ENCODE measurements around the gene RRAD. TPM values are rescaled to one million over a fixed set of nuclear protein-coding genes. Genes with fewer than 3 reads are reported as not detected.
A peak's percentile ranks its signal among the peaks of the same experiment; 100 is the strongest.

RRAD gene
- total and polyA plus RNA-seq, 2 of the 4 experiments (the other 2 are of a cell fraction) = 1.3 to 2.1 TPM

GRCh38 chr16:66903544-66904427, 21.5 kb downstream of the RRAD start (continued):
- TF ChIP-seq CHD1 (IDR thresholded peaks at IDR 0.05; ENCODE audit: low read depth, low read length) (no peak), POLR2A (IDR thresholded peaks at IDR 0.05; ENCODE audit: low read depth, low read length) (no peak)

- H3K4me3 ChIP-seq (ENCODE audit: insufficient read depth, low read depth, low read length) = no peak overlapping the region
- no peak overlapping the region for H3K56ac ChIP-seq (ENCODE audit: extremely low read depth, insufficient read depth, low read length)
- peaks cover 53% of the 10 kb centered on the region for H3K9me1 ChIP-seq (ENCODE audit: insufficient read depth, low read length)
- no peaks in the 10 kb centered on the region for H3K27me3 ChIP-seq (ENCODE audit: control insufficient read depth, insufficient read depth, low read length)
- H3K9me3 ChIP-seq (ENCODE audit: control insufficient read depth, insufficient read depth, low read length) = no peaks in the 10 kb centered on the region
- H4K20me1 ChIP-seq (ENCODE audit: insufficient read depth, low read length) = no peaks in the 10 kb centered on the region
- no peak overlapping the region for H3K27ac ChIP-seq (ENCODE audit: insufficient read depth, low read length)
- no peak overlapping the region for H3K23ac ChIP-seq (ENCODE audit: low read depth, low read length)
- ChIA-PET CTCF (interaction anchor here (1.1 kb wide), 1 partner anchor 26 kb away, joined by 3 read pairs; no protein-coding TSS in a partner anchor), POLR2A (ENCODE audit: unreplicated experiment) (no interaction called here)
- no peak overlapping the region for H2AK9ac ChIP-seq (replicated peaks; ENCODE audit: low read depth, low read length, poor library complexity)
- 0 out of 2 replicates have a peak overlapping the region, but pooled peaks have one; percentile 16 for H3K18ac ChIP-seq (ENCODE audit: low read depth, low read length)
- H2BK15ac ChIP-seq (ENCODE audit: low read depth, low read length) = no peak overlapping the region
- no peak overlapping the region for H3K9ac ChIP-seq (ENCODE audit: low read depth, low read length)
- H4K8ac ChIP-seq (ENCODE audit: low read depth in 2 of 2, low read length in 2 of 2) = no peak overlapping the region; a peak in 1 of 4 replicates
- H2AK5ac ChIP-seq (ENCODE audit: low read depth, low read length) = peak overlapping the region; percentile 56
- TF ChIP-seq BHLHE40 (IDR thresholded peaks at IDR 0.05; ENCODE audit: low read depth, low read length) = no peak
- TF ChIP-seq CEBPB (IDR thresholded peaks at IDR 0.05; ENCODE audit: low read depth, low read length) = no peak
- TF ChIP-seq CTCF (conservative IDR thresholded peaks at IDR 0.05; ENCODE audit: low read depth, low read length) = 0 out of 2 replicates have a peak, but pooled peaks have one; percentile 3
- H3K36me3 ChIP-seq (ENCODE audit: control insufficient read depth, insufficient read depth, low read length) = no peaks in the 10 kb centered on the region
- peak overlapping the region; percentile 96 for H3K4ac ChIP-seq (ENCODE audit: low read depth, low read length)
- no peak for ATAC-seq (ENCODE audit: low read depth)
- H2BK5ac ChIP-seq (ENCODE audit: low read depth, low read length, poor library complexity, severe bottlenecking) = no peak overlapping the region
- H3K4me2 ChIP-seq (ENCODE audit: low read depth, low read length) = no peak overlapping the region
- in situ Hi-C loops (cut with MboI; ENCODE audit: low sequenced_read_pairs) (no loop called here), intact Hi-C loops (cut with micrococcal nuclease) (no loop called here), dilution Hi-C loops (cut with HindIII; ENCODE audit: low sequenced_read_pairs, unreplicated experiment) (no loop called here)
- no peak overlapping the region for H4K5ac ChIP-seq (ENCODE audit: low read depth, low read length)
- no peak overlapping the region for H2AFZ ChIP-seq (replicated peaks; ENCODE audit: low read length, poor library complexity)
- no peak overlapping the region for H3K14ac ChIP-seq (replicated peaks; ENCODE audit: low read depth, low read length)
- peak overlapping the region; percentile 89 for H4K91ac ChIP-seq (ENCODE audit: insufficient read depth, low read depth, low read length)
- no TSS peak for BruUV-seq (replicated peaks)
- 84% methylated on average over 2 of the region's 14 CpGs; no CpG with 5 or more reads in 1 of the 2 experiments for WGBS, 2 experiments (ENCODE audit: extremely low coverage in 2 of 2, insufficient read length in 1 of 2)
- H2BK120ac ChIP-seq (ENCODE audit: low read depth, low read length) = peak overlapping the region; percentile 98
- H3K4me1 ChIP-seq (ENCODE audit: control insufficient read depth, insufficient read depth, low read length) = peaks cover 49% of the 10 kb centered on the region
- peak overlapping the region; percentile 43 for H2BK20ac ChIP-seq (ENCODE audit: low read depth, low read length)
- no peak for DNase-seq
- peaks cover 0 to 10% of the 10 kb centered on the region in 2 experiments; a peak in 2 of 4 replicates for H3K79me1 ChIP-seq (ENCODE audit: low read depth in 1 of 2, low read length in 2 of 2)
Observed at GRCh38 chr16:66902648-66903543, 22.4 kb downstream of the RRAD start.

Data from IMR-90 (cell line).